ENCODE data around the gene TSHZ2. TPM values are rescaled to one million over a fixed set of nuclear protein-coding genes. Genes with fewer than 3 reads are reported as not detected.
"Not testable (repeated sequence)": the region's sequence is repeated elsewhere in the genome, so short reads cannot be mapped to it uniquely, and the experiment has no call there.

Gene TSHZ2
- total and polyA plus RNA-seq, 4 donors: 0.93 to 8.8 (median 3.8) TPM

DNA sequence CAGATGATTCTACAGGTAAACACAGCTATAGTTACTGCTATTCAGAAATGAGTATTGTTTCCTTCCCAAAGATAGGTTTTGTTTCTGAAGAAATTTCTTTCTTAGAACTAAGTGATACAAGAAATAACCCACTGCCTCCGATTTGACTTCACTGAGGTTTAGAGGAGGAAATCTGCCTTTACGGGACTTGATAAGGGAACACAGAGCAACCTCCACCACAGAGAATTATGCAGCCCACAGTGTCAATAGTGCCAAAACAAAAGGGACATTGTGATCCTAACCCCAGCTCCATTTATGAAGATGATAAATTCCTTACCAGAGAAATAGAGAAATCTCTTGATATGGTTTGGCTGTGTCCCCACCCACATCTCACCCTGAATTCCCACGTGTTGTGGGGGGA, 456.8 kb downstream of the TSHZ2 start:
- Histone ChIP-seq H3K9me3 (ENCODE audit: control insufficient read depth in 4 of 4, insufficient read depth in 3 of 4, low read length in 3 of 4) (peaks cover 0 to 4% (median 0%) of the 10 kb centered on the region in 4 donors), H3K36me3 (ENCODE audit: control insufficient read depth in 4 of 4, insufficient read depth in 4 of 4, low read length in 4 of 4) (no peaks in the 10 kb centered on the region), H3K4me3 (no peak overlapping the region), H3K27ac (ENCODE audit: low read depth in 1 of 2, low read length in 1 of 2) (no peak overlapping the region), H3K9ac (ENCODE audit: insufficient read depth in 1 of 2, low read length in 2 of 2) (no peak overlapping the region), H3K4me1 (ENCODE audit: control insufficient read depth in 5 of 5, insufficient read depth in 5 of 5, low read length in 5 of 5) (peaks cover 0 to 2% (median 0%) of the 10 kb centered on the region in 5 donors), H3K27me3 (ENCODE audit: control insufficient read depth in 3 of 3, insufficient read depth in 3 of 3, low read length in 2 of 3) (no peaks in the 10 kb centered on the region)
- no peak for DNase-seq
- no peak for ATAC-seq (ENCODE audit: insufficient read depth, low FRiP score)
- WGBS, 2 donors: 66 to 74% methylated on average over 3 of the region's 3 CpGs
- TF ChIP-seq, protein P1, sequence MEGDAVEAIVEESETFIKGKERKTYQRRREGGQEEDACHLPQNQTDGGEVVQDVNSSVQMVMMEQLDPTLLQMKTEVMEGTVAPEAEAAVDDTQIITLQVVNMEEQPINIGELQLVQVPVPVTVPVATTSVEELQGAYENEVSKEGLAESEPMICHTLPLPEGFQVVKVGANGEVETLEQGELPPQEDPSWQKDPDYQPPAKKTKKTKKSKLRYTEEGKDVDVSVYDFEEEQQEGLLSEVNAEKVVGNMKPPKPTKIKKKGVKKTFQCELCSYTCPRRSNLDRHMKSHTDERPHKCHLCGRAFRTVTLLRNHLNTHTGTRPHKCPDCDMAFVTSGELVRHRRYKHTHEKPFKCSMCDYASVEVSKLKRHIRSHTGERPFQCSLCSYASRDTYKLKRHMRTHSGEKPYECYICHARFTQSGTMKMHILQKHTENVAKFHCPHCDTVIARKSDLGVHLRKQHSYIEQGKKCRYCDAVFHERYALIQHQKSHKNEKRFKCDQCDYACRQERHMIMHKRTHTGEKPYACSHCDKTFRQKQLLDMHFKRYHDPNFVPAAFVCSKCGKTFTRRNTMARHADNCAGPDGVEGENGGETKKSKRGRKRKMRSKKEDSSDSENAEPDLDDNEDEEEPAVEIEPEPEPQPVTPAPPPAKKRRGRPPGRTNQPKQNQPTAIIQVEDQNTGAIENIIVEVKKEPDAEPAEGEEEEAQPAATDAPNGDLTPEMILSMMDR (IDR thresholded peaks at IDR 0.05; ENCODE audit: control extremely low read depth, extremely low read depth): no peak

DNA sequence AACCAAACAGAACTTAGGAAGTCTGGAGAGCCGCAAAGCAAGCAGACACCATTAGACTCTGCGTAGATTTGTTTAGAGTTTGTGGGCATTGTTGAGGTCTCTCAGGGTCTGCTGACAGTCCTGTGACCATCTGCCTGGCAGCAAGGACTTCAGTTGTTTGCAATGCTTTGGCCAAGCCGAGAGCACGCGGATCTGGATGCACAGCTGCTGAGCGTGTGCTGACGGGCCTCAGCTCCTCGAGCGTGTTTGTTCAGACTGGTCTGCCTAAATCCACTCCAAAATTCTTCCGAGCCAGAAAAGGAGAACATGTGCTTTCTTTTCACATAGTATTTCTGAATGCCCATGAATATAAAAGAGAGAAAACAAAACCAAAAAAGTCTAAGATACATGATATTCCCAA, 462.5 kb downstream of the TSHZ2 start:
- H3K4me1 ChIP-seq (ENCODE audit: control insufficient read depth in 5 of 5, insufficient read depth in 5 of 5, low read length in 5 of 5): peaks cover 0 to 8% (median 0%) of the 10 kb centered on the region in 5 donors
- ATAC-seq (ENCODE audit: insufficient read depth, low FRiP score): no peak
- no peak overlapping the region for H3K4me3 ChIP-seq
- TF ChIP-seq, protein P1 (IDR thresholded peaks at IDR 0.05; ENCODE audit: control extremely low read depth, extremely low read depth): no peak
- H3K27me3 ChIP-seq (ENCODE audit: control insufficient read depth in 3 of 3, insufficient read depth in 3 of 3, low read length in 2 of 3): no peaks in the 10 kb centered on the region
- 64 to 86% methylated on average over 10 of the region's 10 CpGs for WGBS, 2 donors
- no peak overlapping the region for H3K27ac ChIP-seq (ENCODE audit: low read depth in 1 of 2, low read length in 1 of 2)
- DNase-seq: peak; percentile 30 to 76 (median 45)
- no peaks in the 10 kb centered on the region for H3K36me3 ChIP-seq (ENCODE audit: control insufficient read depth in 4 of 4, insufficient read depth in 4 of 4, low read length in 4 of 4)
- H3K9me3 ChIP-seq (ENCODE audit: control insufficient read depth in 4 of 4, insufficient read depth in 3 of 4, low read length in 3 of 4): peaks cover 0 to 3% (median 0%) of the 10 kb centered on the region in 4 donors
- H3K9ac ChIP-seq (ENCODE audit: insufficient read depth in 1 of 2, low read length in 2 of 2): no peak overlapping the region

DNA sequence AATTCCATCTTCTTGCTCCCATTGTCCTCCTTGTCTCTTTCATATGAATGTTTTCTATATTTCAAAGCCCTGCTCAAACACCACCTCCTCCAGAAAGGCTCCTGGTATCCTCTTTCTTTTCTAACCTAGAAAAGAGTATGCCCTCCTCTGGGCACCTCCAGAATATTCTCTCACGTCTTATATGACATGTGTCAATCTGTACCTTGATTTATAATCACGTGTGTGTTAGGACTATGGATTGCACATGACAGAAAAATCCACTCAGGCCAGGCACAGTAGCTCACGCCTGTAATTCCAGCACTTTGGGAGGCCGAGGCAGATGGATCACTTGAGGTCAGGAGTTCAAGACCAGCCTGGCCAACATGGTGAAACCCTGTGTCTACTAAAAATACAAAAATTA, 464.8 kb downstream of the TSHZ2 start:
- not testable (repeated sequence) for H3K4me3 ChIP-seq; H3K36me3 ChIP-seq (ENCODE audit: control insufficient read depth in 4 of 4, insufficient read depth in 4 of 4, low read length in 4 of 4); H3K27me3 ChIP-seq (ENCODE audit: control insufficient read depth in 3 of 3, insufficient read depth in 3 of 3, low read length in 2 of 3); H3K9ac ChIP-seq (ENCODE audit: insufficient read depth in 1 of 2, low read length in 2 of 2); H3K27ac ChIP-seq (ENCODE audit: low read depth in 1 of 2, low read length in 1 of 2); DNase-seq; H3K9me3 ChIP-seq (ENCODE audit: control insufficient read depth in 4 of 4, insufficient read depth in 3 of 4, low read length in 3 of 4); ATAC-seq (ENCODE audit: insufficient read depth, low FRiP score)
- H3K4me1 ChIP-seq (ENCODE audit: control insufficient read depth in 5 of 5, insufficient read depth in 5 of 5, low read length in 5 of 5): peaks cover 0 to 12% (median 0%) of the 10 kb centered on the region in 5 donors
- WGBS, 2 donors: 92% methylated on average over 4 of the region's 4 CpGs

DNA sequence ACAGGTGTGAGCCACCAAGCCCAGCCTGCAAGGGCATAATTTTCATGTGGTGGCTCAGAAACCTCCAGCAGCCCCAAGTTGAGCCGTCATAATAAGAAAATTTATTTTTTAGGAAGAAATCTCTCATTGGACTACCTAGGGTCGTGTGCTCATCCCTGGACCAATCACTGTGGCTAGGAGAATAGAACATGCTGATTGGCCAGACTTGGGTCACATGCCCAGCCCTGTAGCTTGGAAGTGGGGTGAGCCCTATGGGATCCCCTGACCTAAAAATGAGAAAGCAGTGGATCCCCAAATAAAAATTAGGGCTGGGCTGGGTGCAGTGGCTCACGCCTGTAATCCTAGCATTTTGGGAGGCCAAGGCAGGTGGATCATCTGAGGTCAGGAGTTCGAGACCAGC, 466.2 kb downstream of the TSHZ2 start:
- H3K4me3 ChIP-seq: no peak overlapping the region
- H3K9ac ChIP-seq (ENCODE audit: insufficient read depth in 1 of 2, low read length in 2 of 2): no peak overlapping the region
- H3K9me3 ChIP-seq (ENCODE audit: control insufficient read depth in 4 of 4, insufficient read depth in 3 of 4, low read length in 3 of 4): peaks cover 0 to 1% (median 0%) of the 10 kb centered on the region in 4 donors
- no peaks in the 10 kb centered on the region for H3K36me3 ChIP-seq (ENCODE audit: control insufficient read depth in 4 of 4, insufficient read depth in 4 of 4, low read length in 4 of 4)
- no peak overlapping the region for H3K27ac ChIP-seq (ENCODE audit: low read depth in 1 of 2, low read length in 1 of 2)
- DNase-seq (no peak), ATAC-seq (ENCODE audit: insufficient read depth, low FRiP score) (no peak)
- peaks cover 0 to 23% (median 0%) of the 10 kb centered on the region in 5 donors for H3K4me1 ChIP-seq (ENCODE audit: control insufficient read depth in 5 of 5, insufficient read depth in 5 of 5, low read length in 5 of 5)
- TF ChIP-seq, protein P1 (IDR thresholded peaks at IDR 0.05; ENCODE audit: control extremely low read depth, extremely low read depth): no peak
- no peaks in the 10 kb centered on the region for H3K27me3 ChIP-seq (ENCODE audit: control insufficient read depth in 3 of 3, insufficient read depth in 3 of 3, low read length in 2 of 3)
- WGBS, 2 donors: 82 to 87% methylated on average over 4 of the region's 4 CpGs
